AG20443 (cell line): ENCODE data around the gene MAP3K20.
"Not testable (repeated sequence)": the region's sequence is repeated elsewhere in the genome, so short reads cannot be mapped to it uniquely, and the experiment has no call there.

Experiments
- DNase-seq: peaks from one replicate; pipeline ENCODE4 v3.0.0; 2012; ENCODE audit warnings: low spot score, mixed read lengths

Gene MAP3K20

GRCh38 chr2:173161040-173161439 lies 85.4 kb downstream of the MAP3K20 start:
- DNase-seq: no peak

DNA sequence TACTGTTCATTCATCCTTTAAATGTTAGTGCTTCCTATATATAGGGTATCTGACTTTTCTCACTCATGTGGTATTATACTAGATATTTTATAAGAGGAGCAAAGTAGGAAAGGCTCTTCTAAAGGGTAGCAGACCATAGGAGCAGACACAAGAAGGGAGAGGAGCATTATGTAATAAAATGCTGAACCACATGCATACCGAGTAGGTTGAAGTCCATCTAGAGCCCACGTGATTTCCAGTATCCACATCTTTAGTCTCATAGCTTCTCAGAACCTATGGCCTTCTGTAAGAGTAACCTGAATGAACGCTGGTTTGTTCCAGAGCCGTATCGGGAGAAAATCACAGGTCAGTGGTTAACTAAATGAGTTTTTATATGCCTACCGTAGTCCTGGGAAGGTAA lies 85.9 kb downstream of the MAP3K20 start:
- DNase-seq: no peak

DNA sequence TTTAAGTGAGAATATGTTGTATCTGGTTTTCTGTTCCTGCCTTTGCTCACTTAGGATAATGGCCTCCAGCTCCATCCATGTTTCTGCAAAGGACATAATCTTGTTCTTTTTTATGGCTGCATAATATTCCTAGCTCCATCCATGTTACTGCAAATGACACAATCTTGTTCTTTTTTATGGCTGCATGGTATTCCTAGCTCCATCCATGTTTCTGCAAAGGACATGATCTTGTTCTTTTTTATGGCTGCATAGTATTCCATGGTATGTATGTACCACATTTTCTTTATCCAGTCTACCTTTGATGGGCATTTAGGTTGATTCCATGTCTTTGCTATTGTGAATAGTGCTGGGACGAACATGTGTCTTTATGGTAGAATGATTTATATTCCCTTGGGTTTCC lies 87.7 kb downstream of the MAP3K20 start:
- DNase-seq: not testable (repeated sequence)

DNA sequence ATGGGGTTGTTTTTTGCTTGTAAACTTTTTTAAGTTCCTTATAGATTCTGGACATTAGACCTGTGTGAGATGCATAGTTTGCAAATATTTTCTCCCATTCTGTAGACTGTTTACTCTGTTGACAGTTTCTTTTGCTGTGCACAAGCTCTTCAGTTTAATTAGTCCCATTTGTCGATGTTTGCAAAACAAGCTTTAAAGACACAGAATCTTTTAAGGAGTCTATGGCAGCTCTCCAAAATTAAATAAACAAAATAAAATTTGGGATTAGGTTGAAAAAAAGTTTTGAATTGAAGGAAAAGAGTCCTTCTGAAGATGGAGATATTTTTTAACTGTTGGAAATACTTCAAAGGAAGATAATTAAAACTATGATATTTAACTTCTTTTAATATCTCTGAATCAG lies 88.8 kb downstream of the MAP3K20 start:
- DNase-seq: no peak

DNA sequence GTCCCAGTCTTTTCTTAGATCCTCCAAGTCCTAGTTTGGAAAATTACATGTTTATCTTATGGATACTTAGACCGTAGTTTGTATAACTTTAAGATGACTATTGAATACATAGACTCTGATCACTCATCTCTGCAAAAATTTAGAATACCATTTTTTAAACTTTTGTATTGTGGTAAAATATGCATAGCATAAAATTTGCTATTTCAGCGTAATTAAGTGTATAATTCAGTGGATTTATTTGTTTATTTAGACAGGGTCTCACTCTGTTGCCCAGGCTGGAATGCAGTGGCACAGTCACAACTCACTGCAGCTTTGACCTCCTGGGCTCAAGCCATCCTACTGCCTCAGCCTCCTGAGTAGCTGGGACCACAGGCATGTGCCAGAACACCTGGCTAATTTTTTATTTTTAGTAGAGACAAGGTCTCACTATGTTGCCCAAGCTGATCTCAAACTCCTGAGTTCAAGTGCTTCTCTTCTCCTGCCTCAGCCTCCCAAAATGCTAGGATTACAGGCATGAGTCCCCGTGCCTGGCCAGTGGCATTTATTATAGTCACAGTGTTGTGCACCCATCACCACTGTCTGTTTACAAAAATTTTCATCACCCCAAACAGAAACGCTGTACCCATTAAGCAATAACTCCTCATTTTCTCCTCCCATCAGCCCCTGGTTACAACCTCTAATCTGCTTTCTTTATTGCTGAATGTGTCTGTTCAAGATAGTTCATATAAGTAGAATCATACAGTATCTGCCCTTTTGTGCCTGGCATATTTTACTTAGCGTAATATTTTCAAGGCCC lies 90.0 kb downstream of the MAP3K20 start:
- DNase-seq: no peak

DNA sequence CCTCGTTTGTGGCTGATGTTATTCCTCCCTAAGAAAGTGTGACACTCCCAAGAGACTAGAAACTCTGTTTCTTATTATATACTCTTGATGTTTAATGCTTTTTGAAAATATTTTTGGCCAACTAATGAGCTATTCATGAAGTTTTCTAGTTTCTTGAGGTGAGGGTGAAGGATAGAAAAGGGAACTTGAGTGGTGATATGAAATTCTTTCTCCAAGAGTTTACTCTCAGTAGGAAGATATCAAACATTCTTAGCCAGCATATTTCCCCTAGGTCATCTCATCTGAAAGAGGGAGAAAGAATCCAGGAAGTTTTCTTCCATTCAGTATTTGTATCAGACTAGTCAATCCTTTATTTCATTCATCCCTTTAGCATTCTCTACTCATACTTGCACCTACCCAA lies 95.7 kb downstream of the MAP3K20 start:
- no peak for DNase-seq

- no peak for DNase-seq
Observed at GRCh38 chr2:173171924-173172643, 96.4 kb downstream of the MAP3K20 start.

DNA sequence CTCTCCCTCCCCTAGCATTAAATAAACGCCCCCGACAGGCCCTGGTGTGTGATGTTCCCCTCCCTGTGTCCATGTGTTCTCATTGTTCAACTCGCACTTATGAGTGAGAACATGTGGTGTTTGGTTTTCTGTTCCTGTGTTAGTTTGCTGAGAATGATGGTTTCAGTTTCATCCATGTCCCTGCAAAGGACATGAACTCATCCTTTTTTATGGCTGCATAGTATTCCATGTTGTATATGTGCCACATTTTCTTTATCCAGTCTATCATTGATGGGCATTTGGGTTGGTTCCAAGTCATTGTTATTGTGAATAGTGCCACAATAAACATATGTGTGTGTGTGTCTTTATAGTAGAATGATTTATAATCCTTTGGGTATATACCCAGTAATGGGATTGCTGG lies 98.7 kb downstream of the MAP3K20 start:
- not testable (repeated sequence) for DNase-seq

- no peak for DNase-seq
Observed at GRCh38 chr2:173175222-173175621, 99.6 kb downstream of the MAP3K20 start.

GRCh38 chr2:173181982-173182381 lies 106.3 kb downstream of the MAP3K20 start:
- no peak for DNase-seq

- peak; percentile 93 for DNase-seq
Observed at GRCh38 chr2:173184031-173185004, 108.7 kb downstream of the MAP3K20 start.

DNA sequence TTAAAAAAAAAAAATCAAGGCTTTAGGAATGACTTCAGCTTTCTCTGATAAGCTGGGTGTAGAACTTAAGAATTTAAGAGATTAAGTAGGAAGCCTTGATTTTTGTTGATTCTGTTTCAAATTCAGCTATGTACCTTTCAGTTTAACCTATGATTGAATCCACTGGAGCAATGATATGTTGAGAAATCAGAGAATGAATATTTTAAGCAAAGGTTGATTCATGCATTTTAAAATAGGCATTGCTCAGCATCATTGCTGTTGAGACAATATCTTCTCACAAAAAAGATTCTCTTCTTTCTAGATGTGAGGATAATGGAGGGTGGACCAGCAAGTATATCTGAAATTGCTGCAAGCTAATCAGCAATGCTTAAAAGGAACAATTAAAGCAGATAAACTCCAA lies 109.8 kb downstream of the MAP3K20 start:
- DNase-seq: no peak

GRCh38 chr2:173187941-173188788 lies 112.5 kb downstream of the MAP3K20 start:
- peak; percentile 29 for DNase-seq

DNA sequence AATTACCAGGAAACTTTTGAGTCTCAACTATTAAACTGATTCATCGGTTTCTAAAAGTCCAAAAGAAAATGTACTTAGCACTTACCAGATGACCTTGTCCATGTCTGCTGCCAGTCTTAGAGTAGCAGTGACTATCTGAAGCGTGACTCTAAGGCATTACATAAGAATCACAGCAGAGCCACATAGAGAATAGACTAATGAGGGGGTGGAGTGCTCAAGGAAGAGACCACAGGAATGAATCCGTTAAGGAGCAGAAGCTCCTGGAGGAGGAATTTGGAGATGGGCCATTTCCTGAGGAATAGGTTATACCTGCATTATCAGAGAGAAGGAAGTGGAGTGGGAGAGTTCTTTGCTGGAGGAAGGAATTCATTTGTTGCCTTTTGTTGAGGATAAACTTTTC lies 116.0 kb downstream of the MAP3K20 start:
- DNase-seq: peak; percentile 13

DNA sequence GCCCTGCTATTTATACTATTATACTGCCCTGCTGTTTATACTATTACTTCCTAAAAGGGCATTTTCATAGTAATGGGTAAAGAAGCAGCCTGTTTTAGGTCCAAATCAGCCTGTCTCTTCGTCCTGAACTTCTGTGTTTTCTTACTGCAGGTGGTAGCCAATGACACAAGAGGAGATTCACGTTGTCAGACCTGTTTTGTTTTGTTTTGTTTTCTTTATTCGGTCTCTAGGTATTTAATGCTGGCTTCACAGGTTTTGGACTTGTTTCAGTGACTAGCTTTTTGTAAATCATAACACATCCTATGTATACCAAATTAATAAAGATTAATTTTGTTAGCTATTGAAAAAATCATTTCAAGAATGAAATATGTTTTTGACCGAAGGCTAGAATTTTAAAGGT lies 116.4 kb downstream of the MAP3K20 start:
- DNase-seq: no peak

GRCh38 chr2:173193925-173194324 lies 118.3 kb downstream of the MAP3K20 start:
- DNase-seq: no peak

- DNase-seq: no peak
Observed at GRCh38 chr2:173195100-173195499, 119.5 kb downstream of the MAP3K20 start.

DNA sequence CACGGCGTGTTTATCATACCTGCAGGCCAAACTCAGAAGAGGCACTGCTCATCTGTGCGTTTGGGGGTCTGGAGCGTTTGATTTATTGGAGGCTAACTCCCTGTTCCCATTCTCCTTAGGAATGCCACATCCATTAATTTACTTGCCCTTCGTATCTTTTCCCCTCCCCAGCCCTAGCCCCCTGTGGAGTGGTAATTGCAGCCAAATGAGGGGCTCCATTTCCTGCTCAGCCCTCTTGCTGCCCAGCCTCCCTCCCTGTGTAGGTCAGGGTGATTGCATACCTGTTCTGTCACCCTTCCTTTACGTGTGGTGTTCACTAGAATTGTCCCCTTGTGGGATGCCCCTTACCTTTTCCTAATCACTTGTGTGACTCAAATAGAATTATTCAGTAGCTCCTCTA lies 120.4 kb downstream of the MAP3K20 start:
- no peak for DNase-seq

GRCh38 chr2:173196638-173197037 lies 121.0 kb downstream of the MAP3K20 start:
- DNase-seq: no peak

GRCh38 chr2:173198327-173198726 lies 122.7 kb downstream of the MAP3K20 start:
- no peak for DNase-seq

GRCh38 chr2:173199294-173199693 lies 123.6 kb downstream of the MAP3K20 start:
- DNase-seq: no peak
